Brain microvascular endothelial cell (primary cell): ENCODE measurements around the gene UBE2M.

ENCODE experiments used
- DNase-seq: peaks from one replicate; pipeline ENCODE4 v3.0.0-alpha.2; 2020
- H3K27ac ChIP-seq: fragments of 250-450 bp; sonication (Bioruptor Pico); 2 replicates; pipeline ENCODE4 v1.5.1; 2020; ENCODE audit warnings: mild to moderate bottlenecking, moderate library complexity
- H3K27me3 ChIP-seq: fragments of 250-450 bp; sonication (Bioruptor Pico); replicated peaks from 2 replicates; pipeline ENCODE4 v1.5.1; 2020; ENCODE audit warnings: mild to moderate bottlenecking
- H3K36me3 ChIP-seq: fragments of 250-450 bp; sonication (Bioruptor Pico); replicated peaks from 2 replicates; pipeline ENCODE4 v1.5.1; 2020; ENCODE audit warnings: mild to moderate bottlenecking
- H3K4me3 ChIP-seq: 2 replicates; pipeline ENCODE4 v1.5.1; 2011; ENCODE audit warnings: low read depth, mild to moderate bottlenecking, control low read depth, low read length, moderate library complexity
- in situ Hi-C: cut with HindIII; loops from 2 replicates; pipeline ENCODE4 v1.10.0; 2017; ENCODE audit warnings: low sequenced_read_pairs, low pct_ligation_motif_present
- TF ChIP-seq, protein P1 (sequence below): IDR thresholded peaks from 2 replicates; pipeline ENCODE4 v1.5.1; 2011; ENCODE audit warnings: low read depth, mild to moderate bottlenecking, moderate library complexity, low read length, control low read depth, inconsistent platforms; ENCODE audit errors: missing control alignments

Gene UBE2M

DNA sequence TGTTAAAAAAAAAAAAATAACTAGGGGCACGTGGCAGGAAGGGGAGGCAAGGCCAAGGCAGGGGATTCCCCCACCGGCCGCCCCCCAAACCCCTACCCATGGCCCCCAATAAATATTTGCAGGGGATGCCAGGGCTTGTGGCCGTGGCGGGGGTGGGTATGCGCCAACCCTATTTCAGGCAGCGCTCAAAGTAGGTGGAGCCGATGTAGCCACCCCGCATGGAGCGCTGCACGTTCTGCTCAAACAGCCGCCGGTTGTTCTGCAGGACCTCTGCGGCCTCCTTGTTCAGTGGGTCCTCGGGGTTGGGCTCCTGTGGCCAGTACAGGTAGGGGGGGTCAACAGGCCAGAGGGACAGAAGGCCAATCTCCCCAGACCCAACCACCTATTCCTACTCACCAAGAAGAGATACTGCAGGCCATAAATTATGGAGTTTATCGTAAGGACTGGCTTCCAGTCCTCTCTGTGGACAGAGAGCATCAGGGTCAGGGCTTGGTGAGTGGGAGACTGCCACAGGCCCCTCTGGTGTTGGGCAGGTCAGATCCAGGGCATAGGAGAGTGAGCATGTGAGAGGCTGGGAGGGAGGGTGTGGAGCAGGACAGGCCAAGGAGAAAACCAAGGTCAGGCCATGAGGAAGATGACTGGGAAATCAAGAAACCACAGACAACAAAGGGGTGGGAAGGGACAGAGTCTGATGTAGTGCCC, 2.3 kb downstream of the UBE2M start:
- Histone ChIP-seq H3K4me3 (peak overlapping the region; percentile 12), H3K27me3 (no peaks in the 10 kb centered on the region), H3K27ac (no peak overlapping the region), H3K36me3 (peaks cover 34% of the 10 kb centered on the region)
- TF ChIP-seq, protein P1, sequence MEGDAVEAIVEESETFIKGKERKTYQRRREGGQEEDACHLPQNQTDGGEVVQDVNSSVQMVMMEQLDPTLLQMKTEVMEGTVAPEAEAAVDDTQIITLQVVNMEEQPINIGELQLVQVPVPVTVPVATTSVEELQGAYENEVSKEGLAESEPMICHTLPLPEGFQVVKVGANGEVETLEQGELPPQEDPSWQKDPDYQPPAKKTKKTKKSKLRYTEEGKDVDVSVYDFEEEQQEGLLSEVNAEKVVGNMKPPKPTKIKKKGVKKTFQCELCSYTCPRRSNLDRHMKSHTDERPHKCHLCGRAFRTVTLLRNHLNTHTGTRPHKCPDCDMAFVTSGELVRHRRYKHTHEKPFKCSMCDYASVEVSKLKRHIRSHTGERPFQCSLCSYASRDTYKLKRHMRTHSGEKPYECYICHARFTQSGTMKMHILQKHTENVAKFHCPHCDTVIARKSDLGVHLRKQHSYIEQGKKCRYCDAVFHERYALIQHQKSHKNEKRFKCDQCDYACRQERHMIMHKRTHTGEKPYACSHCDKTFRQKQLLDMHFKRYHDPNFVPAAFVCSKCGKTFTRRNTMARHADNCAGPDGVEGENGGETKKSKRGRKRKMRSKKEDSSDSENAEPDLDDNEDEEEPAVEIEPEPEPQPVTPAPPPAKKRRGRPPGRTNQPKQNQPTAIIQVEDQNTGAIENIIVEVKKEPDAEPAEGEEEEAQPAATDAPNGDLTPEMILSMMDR = no peak
- no peak for DNase-seq
- in situ Hi-C loops = no loop called here

DNA sequence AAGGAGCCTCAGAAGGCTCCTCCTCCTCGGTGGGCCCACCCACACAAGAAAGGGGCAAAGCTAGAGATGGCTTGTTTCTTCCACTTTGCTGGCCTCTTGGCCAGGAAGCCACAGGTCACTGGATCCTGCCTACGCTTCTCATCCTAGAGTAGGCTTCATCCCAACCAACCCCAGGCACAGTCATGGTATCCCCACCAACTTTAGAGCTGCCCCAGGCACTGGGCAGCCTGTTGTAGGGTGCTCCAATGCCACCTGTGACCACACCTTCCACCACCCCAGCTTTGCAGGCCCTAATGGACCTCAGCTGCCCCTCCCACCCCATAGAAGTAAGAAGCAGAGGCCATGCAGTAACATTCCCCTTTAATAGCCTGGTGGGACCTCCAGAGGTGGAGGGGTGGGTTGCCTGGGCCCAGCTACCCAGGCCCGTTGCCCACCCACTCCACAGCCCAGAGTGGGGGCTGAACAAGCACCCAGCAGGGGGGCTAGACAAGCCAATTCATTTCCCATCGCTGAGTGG, 3.0 kb downstream of the UBE2M start:
- Histone ChIP-seq H3K27ac (peak overlapping the region; percentile 81), H3K27me3 (no peaks in the 10 kb centered on the region), H3K4me3 (peak overlapping the region; percentile 82), H3K36me3 (peaks cover 41% of the 10 kb centered on the region)
- DNase-seq = no peak
- TF ChIP-seq, protein P1 = no peak
- in situ Hi-C loops = no loop called here

DNA sequence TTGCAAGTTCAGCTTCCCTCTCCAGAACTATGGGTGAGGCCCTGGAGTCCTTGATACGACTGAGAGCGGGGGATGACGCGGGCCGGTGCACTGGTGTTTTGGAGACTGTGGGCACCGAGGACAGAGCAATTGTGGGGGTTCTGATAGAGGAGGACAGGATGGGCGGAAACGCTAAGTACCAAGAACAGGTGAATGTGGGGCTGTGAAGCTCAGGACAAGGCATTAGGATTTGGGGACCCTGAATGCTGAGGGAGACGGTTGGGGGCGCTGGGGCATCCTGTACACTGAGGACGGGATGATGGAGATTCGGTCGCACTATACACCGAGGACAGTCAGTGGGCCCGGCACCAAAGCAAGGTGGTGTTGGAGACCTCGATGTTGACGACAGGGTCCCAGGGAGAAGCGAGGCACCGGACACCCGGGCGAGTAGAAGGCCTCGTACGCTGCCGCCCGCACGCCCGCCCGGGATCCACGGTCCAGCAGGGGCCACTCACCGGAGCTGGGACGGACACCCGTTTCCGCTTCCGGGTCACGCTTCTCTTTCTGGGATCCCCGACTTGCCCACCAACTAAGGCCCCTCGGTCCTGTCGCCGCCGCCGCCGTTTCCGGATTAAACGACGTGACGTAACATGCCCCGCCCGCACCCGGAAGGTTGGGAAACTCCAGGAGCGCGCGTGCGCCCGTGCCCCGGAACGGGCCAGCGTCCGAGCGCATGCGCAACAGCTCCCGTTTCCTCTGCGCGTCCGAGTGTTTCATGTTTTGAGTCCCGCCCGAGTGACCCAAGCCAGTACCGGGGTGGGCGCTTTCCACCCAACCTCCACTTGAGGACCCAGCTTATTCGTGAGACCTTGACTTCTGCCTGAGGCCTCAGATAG, 3.7 kb downstream of the UBE2M start, which contains the start of gene CHMP2A:
Gene CHMP2A, minus strand, starts transcription at position 612 of the 875 bp plus-strand sequence. CDS start 893 bp downstream, outside the sequence.
- H3K36me3 ChIP-seq = peaks cover 48% of the 10 kb centered on the region
- in situ Hi-C loops = no loop called here
- TF ChIP-seq, protein P1 = no peak
- peak; percentile 94 for DNase-seq
- H3K27ac ChIP-seq = peak within 1 kb of the TSS; percentile 81
- no peaks in the 10 kb centered on the region for H3K27me3 ChIP-seq
- peak within 1 kb of the TSS; percentile 82 for H3K4me3 ChIP-seq

DNA sequence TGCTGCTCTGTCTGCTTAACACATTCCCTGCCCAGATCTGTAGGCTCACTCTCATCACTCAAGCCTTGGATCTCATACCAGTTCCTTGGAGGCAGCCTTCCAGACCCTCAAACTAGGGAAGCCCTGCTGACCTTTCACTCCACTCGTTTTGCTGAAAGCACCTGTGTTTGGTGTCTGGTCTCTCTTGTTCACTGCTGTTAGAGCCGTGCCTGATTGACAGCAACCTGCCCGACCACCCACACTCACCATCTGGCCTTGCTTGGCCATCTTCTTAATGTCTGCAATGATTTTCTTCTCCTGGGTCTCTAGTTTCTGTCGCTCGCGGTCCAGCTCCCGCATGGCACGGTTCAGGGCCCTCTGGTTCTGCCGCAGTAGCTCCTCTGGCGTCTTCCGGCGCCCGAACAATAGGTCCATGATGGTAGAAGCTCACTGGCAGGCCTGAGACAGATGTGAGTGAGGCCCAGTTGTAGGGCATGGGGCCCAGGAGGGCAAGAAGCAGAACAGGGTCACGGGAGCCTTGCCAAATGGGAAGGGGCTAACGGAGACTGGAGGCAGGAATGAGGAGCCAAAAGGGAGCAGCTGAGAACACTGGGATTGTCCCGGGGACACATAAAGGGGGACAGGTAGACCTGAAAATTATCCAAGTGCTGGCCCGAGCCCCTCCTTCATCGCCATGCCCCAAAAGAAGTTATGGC, 4.5 kb downstream of the UBE2M start:
- peak overlapping the region; percentile 81 for H3K27ac ChIP-seq
- no peaks in the 10 kb centered on the region for H3K27me3 ChIP-seq
- TF ChIP-seq, protein P1 = no peak
- peak overlapping the region; percentile 82 for H3K4me3 ChIP-seq
- in situ Hi-C loops = no loop called here
- DNase-seq = no peak
- H3K36me3 ChIP-seq = peaks cover 56% of the 10 kb centered on the region

DNA sequence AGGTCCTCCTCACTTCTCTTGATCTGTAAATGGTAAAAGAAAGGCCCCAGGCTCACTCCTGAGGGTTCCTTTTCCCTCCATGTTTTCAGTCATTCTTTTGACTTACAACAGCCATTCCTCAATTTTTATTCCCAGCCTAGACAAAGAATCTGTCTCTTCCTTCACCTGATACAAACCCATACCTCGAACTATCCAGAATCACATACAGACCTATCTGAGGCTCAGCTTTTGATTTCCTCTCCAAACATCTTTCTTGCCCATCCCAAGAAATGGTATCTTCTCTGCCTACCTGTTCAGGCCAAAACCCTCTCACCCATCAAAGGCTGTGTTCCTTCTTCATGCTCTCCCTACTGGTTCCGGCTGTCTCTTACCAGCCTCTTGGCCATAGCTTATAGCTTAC, 5.8 kb downstream of the UBE2M start:
- no peak for DNase-seq
- in situ Hi-C loops = no loop called here
- H3K4me3 ChIP-seq = no peak overlapping the region
- TF ChIP-seq, protein P1 = no peak
- no peak overlapping the region for H3K27ac ChIP-seq
- H3K36me3 ChIP-seq = peaks cover 67% of the 10 kb centered on the region
- no peaks in the 10 kb centered on the region for H3K27me3 ChIP-seq
